Hepatocyte (in vitro differentiated cells): ENCODE results near the gene CCNDBP1.

Source experiments
- EZH2phosphoT487 ChIP-seq: fragments of 200-600 bp; sonication (generic); IDR thresholded peaks from one replicate; pipeline ENCODE4 v1.6.1; 2018; ENCODE audit warnings: antibody characterized with exemption, mild to moderate bottlenecking, low read depth, moderate library complexity; ENCODE audit not compliant: unreplicated experiment, severe bottlenecking
- TF ChIP-seq, protein P1 (sequence below): fragments of 200-600 bp; sonication (generic); IDR thresholded peaks from 2 replicates; pipeline ENCODE4 v1.5.1; 2016; ENCODE audit warnings: antibody characterized with exemption, mild to moderate bottlenecking; ENCODE audit not compliant: poor library complexity

DNA sequence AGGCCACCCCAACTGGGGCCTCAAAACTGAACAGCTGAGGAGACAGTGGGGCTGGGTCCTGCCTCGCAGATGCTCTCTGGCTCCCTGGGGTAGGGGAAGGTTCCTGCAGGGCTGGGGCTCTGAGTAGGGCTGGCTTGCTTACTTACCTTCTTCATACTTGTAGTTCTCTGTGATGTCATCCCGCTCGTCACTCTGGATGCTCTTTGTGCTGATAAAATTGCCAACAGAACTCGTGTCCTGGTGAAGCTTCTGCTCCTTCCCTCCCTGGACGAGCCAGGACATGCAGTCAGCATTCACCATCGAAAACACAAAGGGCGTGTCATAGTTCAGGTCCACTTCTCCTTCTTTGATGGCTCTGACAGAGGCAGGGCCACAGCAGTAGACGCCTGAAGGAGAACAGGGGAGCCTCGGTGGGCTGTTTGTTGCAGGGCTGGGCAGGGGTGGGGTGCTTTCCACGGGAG is 53.5 kb downstream of the CCNDBP1 start:
- TF ChIP-seq, protein P1, sequence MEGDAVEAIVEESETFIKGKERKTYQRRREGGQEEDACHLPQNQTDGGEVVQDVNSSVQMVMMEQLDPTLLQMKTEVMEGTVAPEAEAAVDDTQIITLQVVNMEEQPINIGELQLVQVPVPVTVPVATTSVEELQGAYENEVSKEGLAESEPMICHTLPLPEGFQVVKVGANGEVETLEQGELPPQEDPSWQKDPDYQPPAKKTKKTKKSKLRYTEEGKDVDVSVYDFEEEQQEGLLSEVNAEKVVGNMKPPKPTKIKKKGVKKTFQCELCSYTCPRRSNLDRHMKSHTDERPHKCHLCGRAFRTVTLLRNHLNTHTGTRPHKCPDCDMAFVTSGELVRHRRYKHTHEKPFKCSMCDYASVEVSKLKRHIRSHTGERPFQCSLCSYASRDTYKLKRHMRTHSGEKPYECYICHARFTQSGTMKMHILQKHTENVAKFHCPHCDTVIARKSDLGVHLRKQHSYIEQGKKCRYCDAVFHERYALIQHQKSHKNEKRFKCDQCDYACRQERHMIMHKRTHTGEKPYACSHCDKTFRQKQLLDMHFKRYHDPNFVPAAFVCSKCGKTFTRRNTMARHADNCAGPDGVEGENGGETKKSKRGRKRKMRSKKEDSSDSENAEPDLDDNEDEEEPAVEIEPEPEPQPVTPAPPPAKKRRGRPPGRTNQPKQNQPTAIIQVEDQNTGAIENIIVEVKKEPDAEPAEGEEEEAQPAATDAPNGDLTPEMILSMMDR = no peak
- TF ChIP-seq EZH2phosphoT487 = no peak
